ENCODE data around the gene TTC9B.

The TTC9B gene

GRCh38 chr19:40247178-40247577 is 29.0 kb upstream of the TTC9B start:
- Histone ChIP-seq H3K4me1 (ENCODE audit: control insufficient read depth, insufficient read depth, low read length) (peaks cover 51% of the 10 kb centered on the region), H3K36me3 (ENCODE audit: control insufficient read depth, insufficient read depth, low read length, severe bottlenecking) (peaks cover 30% of the 10 kb centered on the region), H3K4me3 (ENCODE audit: low read length) (no peak overlapping the region), H3K9ac (ENCODE audit: low read length) (peak overlapping the region; percentile 71), H3K9me3 (ENCODE audit: control insufficient read depth, low read length) (no peaks in the 10 kb centered on the region), H3K27me3 (replicated peaks; ENCODE audit: control insufficient read depth, insufficient read depth, low read length) (no peaks in the 10 kb centered on the region)
- DNase-seq (ENCODE audit: low read depth) = no peak

GRCh38 chr19:40246292-40247073 is 28.3 kb upstream of the TTC9B start:
- Histone ChIP-seq H3K36me3 (ENCODE audit: control insufficient read depth, insufficient read depth, low read length, severe bottlenecking) (peaks cover 25% of the 10 kb centered on the region), H3K27me3 (replicated peaks; ENCODE audit: control insufficient read depth, insufficient read depth, low read length) (no peaks in the 10 kb centered on the region), H3K4me3 (ENCODE audit: low read length) (no peak overlapping the region), H3K4me1 (ENCODE audit: control insufficient read depth, insufficient read depth, low read length) (peaks cover 58% of the 10 kb centered on the region), H3K9ac (ENCODE audit: low read length) (peak overlapping the region; percentile 78), H3K9me3 (ENCODE audit: control insufficient read depth, low read length) (no peaks in the 10 kb centered on the region)
- DNase-seq (ENCODE audit: low read depth) = no peak

- H3K4me1 ChIP-seq (ENCODE audit: control insufficient read depth, insufficient read depth, low read length) = peaks cover 59% of the 10 kb centered on the region
- DNase-seq (ENCODE audit: low read depth) = no peak
- no peaks in the 10 kb centered on the region for H3K9me3 ChIP-seq (ENCODE audit: control insufficient read depth, low read length)
- H3K36me3 ChIP-seq (ENCODE audit: control insufficient read depth, insufficient read depth, low read length, severe bottlenecking) = peaks cover 25% of the 10 kb centered on the region
- no peaks in the 10 kb centered on the region for H3K27me3 ChIP-seq (replicated peaks; ENCODE audit: control insufficient read depth, insufficient read depth, low read length)
- H3K4me3 ChIP-seq (ENCODE audit: low read length) = no peak overlapping the region
- peak overlapping the region; percentile 78 for H3K9ac ChIP-seq (ENCODE audit: low read length)
These were observed 27.4 kb upstream of the TTC9B start for GRCh38 chr19:40245506-40246128.

GRCh38 chr19:40244579-40245317 is 26.6 kb upstream of the TTC9B start:
- Histone ChIP-seq H3K9me3 (ENCODE audit: control insufficient read depth, low read length) (no peaks in the 10 kb centered on the region), H3K9ac (ENCODE audit: low read length) (peak overlapping the region; percentile 66), H3K4me1 (ENCODE audit: control insufficient read depth, insufficient read depth, low read length) (peaks cover 59% of the 10 kb centered on the region), H3K36me3 (ENCODE audit: control insufficient read depth, insufficient read depth, low read length, severe bottlenecking) (peaks cover 26% of the 10 kb centered on the region), H3K4me3 (ENCODE audit: low read length) (no peak overlapping the region), H3K27me3 (replicated peaks; ENCODE audit: control insufficient read depth, insufficient read depth, low read length) (no peaks in the 10 kb centered on the region)
- no peak for DNase-seq (ENCODE audit: low read depth)

- no peak overlapping the region for H3K4me3 ChIP-seq (ENCODE audit: low read length)
- H3K4me1 ChIP-seq (ENCODE audit: control insufficient read depth, insufficient read depth, low read length) = peaks cover 56% of the 10 kb centered on the region
- no peak for DNase-seq (ENCODE audit: low read depth)
- no peaks in the 10 kb centered on the region for H3K27me3 ChIP-seq (replicated peaks; ENCODE audit: control insufficient read depth, insufficient read depth, low read length)
- H3K36me3 ChIP-seq (ENCODE audit: control insufficient read depth, insufficient read depth, low read length, severe bottlenecking) = peaks cover 34% of the 10 kb centered on the region
- H3K9me3 ChIP-seq (ENCODE audit: control insufficient read depth, low read length) = no peaks in the 10 kb centered on the region
- peak overlapping the region; percentile 51 for H3K9ac ChIP-seq (ENCODE audit: low read length)
These were observed 25.0 kb upstream of the TTC9B start for GRCh38 chr19:40243181-40243580.

- no peaks in the 10 kb centered on the region for H3K27me3 ChIP-seq (replicated peaks; ENCODE audit: control insufficient read depth, insufficient read depth, low read length)
- H3K4me1 ChIP-seq (ENCODE audit: control insufficient read depth, insufficient read depth, low read length) = peaks cover 49% of the 10 kb centered on the region
- no peak for DNase-seq (ENCODE audit: low read depth)
- H3K36me3 ChIP-seq (ENCODE audit: control insufficient read depth, insufficient read depth, low read length, severe bottlenecking) = peaks cover 41% of the 10 kb centered on the region
- peak overlapping the region; percentile 53 for H3K9ac ChIP-seq (ENCODE audit: low read length)
- no peaks in the 10 kb centered on the region for H3K9me3 ChIP-seq (ENCODE audit: control insufficient read depth, low read length)
- H3K4me3 ChIP-seq (ENCODE audit: low read length) = peak overlapping the region; percentile 35
These were observed 24.3 kb upstream of the TTC9B start for GRCh38 chr19:40242480-40242879.

- H3K9me3 ChIP-seq (ENCODE audit: control insufficient read depth, low read length) = no peaks in the 10 kb centered on the region
- peak overlapping the region; percentile 53 for H3K9ac ChIP-seq (ENCODE audit: low read length)
- H3K27me3 ChIP-seq (replicated peaks; ENCODE audit: control insufficient read depth, insufficient read depth, low read length) = no peaks in the 10 kb centered on the region
- peaks cover 43% of the 10 kb centered on the region for H3K4me1 ChIP-seq (ENCODE audit: control insufficient read depth, insufficient read depth, low read length)
- H3K36me3 ChIP-seq (ENCODE audit: control insufficient read depth, insufficient read depth, low read length, severe bottlenecking) = peaks cover 46% of the 10 kb centered on the region
- peak overlapping the region; percentile 35 for H3K4me3 ChIP-seq (ENCODE audit: low read length)
- DNase-seq (ENCODE audit: low read depth) = no peak
These were observed 23.7 kb upstream of the TTC9B start for GRCh38 chr19:40241809-40242384.

- no peak for DNase-seq (ENCODE audit: low read depth)
- H3K4me3 ChIP-seq (ENCODE audit: low read length) = no peak overlapping the region
- no peaks in the 10 kb centered on the region for H3K27me3 ChIP-seq (replicated peaks; ENCODE audit: control insufficient read depth, insufficient read depth, low read length)
- H3K9ac ChIP-seq (ENCODE audit: low read length) = peak overlapping the region; percentile 53
- peaks cover 52% of the 10 kb centered on the region for H3K36me3 ChIP-seq (ENCODE audit: control insufficient read depth, insufficient read depth, low read length, severe bottlenecking)
- no peaks in the 10 kb centered on the region for H3K9me3 ChIP-seq (ENCODE audit: control insufficient read depth, low read length)
- peaks cover 37% of the 10 kb centered on the region for H3K4me1 ChIP-seq (ENCODE audit: control insufficient read depth, insufficient read depth, low read length)
These were observed 23.1 kb upstream of the TTC9B start for GRCh38 chr19:40241125-40241808.

- DNase-seq (ENCODE audit: low read depth) = no peak
- H3K36me3 ChIP-seq (ENCODE audit: control insufficient read depth, insufficient read depth, low read length, severe bottlenecking) = peaks cover 61% of the 10 kb centered on the region
- H3K9ac ChIP-seq (ENCODE audit: low read length) = no peak overlapping the region
- H3K4me3 ChIP-seq (ENCODE audit: low read length) = no peak overlapping the region
- H3K27me3 ChIP-seq (replicated peaks; ENCODE audit: control insufficient read depth, insufficient read depth, low read length) = no peaks in the 10 kb centered on the region
- H3K4me1 ChIP-seq (ENCODE audit: control insufficient read depth, insufficient read depth, low read length) = peaks cover 30% of the 10 kb centered on the region
- H3K9me3 ChIP-seq (ENCODE audit: control insufficient read depth, low read length) = no peaks in the 10 kb centered on the region
These were observed 22.1 kb upstream of the TTC9B start for GRCh38 chr19:40240332-40240731.

- Histone ChIP-seq H3K4me1 (ENCODE audit: control insufficient read depth, insufficient read depth, low read length) (peaks cover 23% of the 10 kb centered on the region), H3K36me3 (ENCODE audit: control insufficient read depth, insufficient read depth, low read length, severe bottlenecking) (peaks cover 68% of the 10 kb centered on the region), H3K9ac (ENCODE audit: low read length) (no peak overlapping the region), H3K27me3 (replicated peaks; ENCODE audit: control insufficient read depth, insufficient read depth, low read length) (no peaks in the 10 kb centered on the region), H3K4me3 (ENCODE audit: low read length) (no peak overlapping the region), H3K9me3 (ENCODE audit: control insufficient read depth, low read length) (no peaks in the 10 kb centered on the region)
- DNase-seq (ENCODE audit: low read depth) = no peak
These were observed 21.4 kb upstream of the TTC9B start for GRCh38 chr19:40239415-40240226.
